Measurements from ENCODE around the gene TMEFF2.

DNA sequence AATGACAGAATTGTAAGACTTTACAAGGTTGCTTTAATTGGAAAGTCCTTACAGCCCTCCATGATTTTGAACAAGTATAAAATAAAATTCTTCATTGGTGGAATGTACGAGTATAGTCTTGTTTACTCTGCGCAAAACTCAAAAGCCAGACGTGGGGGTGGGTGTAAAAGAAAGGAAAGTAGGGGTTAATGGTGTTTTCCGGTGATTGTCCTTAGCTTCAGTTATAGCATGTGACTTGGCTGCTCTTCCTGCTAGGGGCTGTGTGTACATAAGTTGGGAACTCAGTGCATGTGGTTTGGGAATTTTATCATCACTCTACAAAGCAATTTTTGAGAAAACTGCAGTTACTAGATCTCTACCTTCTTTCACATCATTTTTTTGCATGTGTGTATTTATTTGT is 265.4 kb downstream of the TMEFF2 start:
- TF ChIP-seq CTCF (IDR thresholded peaks at IDR 0.05 in 2 of 3, conservative IDR thresholded peaks at IDR 0.05 in 1 of 3; ENCODE audit: control insufficient read depth in 2 of 3, extremely low read depth in 1 of 3, insufficient read depth in 1 of 3, low read depth in 3 of 3, low read length in 3 of 3) (no peak), TAF1 (IDR thresholded peaks at IDR 0.05; ENCODE audit: borderline replicate concordance, low read depth, low read length) (no peak), PRDM15 (CRISPR knock-in tag; IDR thresholded peaks at IDR 0.05) (no peak), STAT3 (IDR thresholded peaks at IDR 0.05; ENCODE audit: low read depth, low read length) (no peak), NFIC (IDR thresholded peaks at IDR 0.05; ENCODE audit: low read depth, low read length) (no peak), SUPT20H (IDR thresholded peaks at IDR 0.05; ENCODE audit: borderline replicate concordance, control insufficient read depth, low read depth, low read length) (no peak), FOXK2 (IDR thresholded peaks at IDR 0.05) (no peak), MYC (IDR thresholded peaks at IDR 0.05; ENCODE audit: insufficient read depth, insufficient read length, insufficient replicate concordance, low read length, severe bottlenecking) (no peak), POLR2AphosphoS5 (IDR thresholded peaks at IDR 0.05; ENCODE audit: low read length) (no peak), POLR2A (IDR thresholded peaks at IDR 0.05; ENCODE audit: low read depth, low read length) (no peak), RAD21 (IDR thresholded peaks at IDR 0.05; ENCODE audit: insufficient read depth, low read depth, low read length) (no peak), CHD4 (IDR thresholded peaks at IDR 0.05) (no peak), BHLHE40 (IDR thresholded peaks at IDR 0.05; ENCODE audit: borderline replicate concordance in 1 of 2, low read depth in 2 of 2, low read length in 1 of 2) (no peak)
- TF ChIP-seq, protein P1, sequence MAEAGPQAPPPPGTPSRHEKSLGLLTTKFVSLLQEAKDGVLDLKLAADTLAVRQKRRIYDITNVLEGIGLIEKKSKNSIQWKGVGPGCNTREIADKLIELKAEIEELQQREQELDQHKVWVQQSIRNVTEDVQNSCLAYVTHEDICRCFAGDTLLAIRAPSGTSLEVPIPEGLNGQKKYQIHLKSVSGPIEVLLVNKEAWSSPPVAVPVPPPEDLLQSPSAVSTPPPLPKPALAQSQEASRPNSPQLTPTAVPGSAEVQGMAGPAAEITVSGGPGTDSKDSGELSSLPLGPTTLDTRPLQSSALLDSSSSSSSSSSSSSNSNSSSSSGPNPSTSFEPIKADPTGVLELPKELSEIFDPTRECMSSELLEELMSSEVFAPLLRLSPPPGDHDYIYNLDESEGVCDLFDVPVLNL (IDR thresholded peaks at IDR 0.05; ENCODE audit: low read depth, low read length) = no peak
